Upper lobe of right lung (tissue), 1 donor: ENCODE results near the gene MRPL55. TPM values are rescaled to one million over a fixed set of nuclear protein-coding genes. Genes with fewer than 3 reads are reported as not detected.

ENCODE experiments used
- ATAC-seq: fragments of 200-7000 bp; cut with Tn5 transposase; one replicate; pipeline ENCODE4 v1.9.1; 2020; ENCODE audit warnings: mild to moderate bottlenecking, moderate library complexity
- DNase-seq: peaks from one replicate; pipeline ENCODE4 v3.0.0-alpha.2; 2020
- H3K27ac ChIP-seq: fragments of 200-600 bp; one replicate; pipeline ENCODE4 v1.8.0; 2022
- H3K27me3 ChIP-seq: fragments of 200-600 bp; one replicate; pipeline ENCODE4 v1.8.0; 2022; ENCODE audit warnings: mild to moderate bottlenecking
- H3K36me3 ChIP-seq: fragments of 200-600 bp; one replicate; pipeline ENCODE4 v1.8.0; 2022
- H3K4me1 ChIP-seq: fragments of 200-600 bp; one replicate; pipeline ENCODE4 v1.8.0; 2022
- H3K4me3 ChIP-seq: fragments of 200-600 bp; one replicate; pipeline ENCODE4 v1.8.0; 2022; ENCODE audit warnings: mild to moderate bottlenecking
- H3K9me3 ChIP-seq: fragments of 200-600 bp; one replicate; pipeline ENCODE4 v1.8.0; 2022
- CTCF ChIP-seq: fragments of 200-600 bp; IDR thresholded peaks from one replicate; pipeline ENCODE4 v1.8.0; 2022; ENCODE audit warnings: antibody characterized with exemption
- intact Hi-C: fragments of 100-400 bp; cut with DNase I; formaldehyde crosslinking; loops from one replicate; pipeline ENCODE4 v1.11.0; 2022
- total RNA-seq: library from RNA; stranded (reverse); fragmentation: NEBNext Ultra II Directional; extraction: Animal tissue kit (Norgen Biotek cat#: 25700); gene quantifications from one replicate; pipeline ENCODE4 v1.2.1, GENCODE V29; 2021
- donor health status: DM: no; HTN: yes; CAD: no; lungs with severe emphysema.

Gene MRPL55
- total RNA-seq, 1 donor from 2014 or later, result 39.9 TPM

GRCh38 chr1:228081144-228081543 lies 28.0 kb downstream of the MRPL55 start:
- TF ChIP-seq CTCF, result no peak
- peak overlapping the region; percentile 84 for H3K4me3 ChIP-seq
- ATAC-seq (no peak), DNase-seq (peak; percentile 56)
- H3K4me1 ChIP-seq, result peaks cover 35% of the 10 kb centered on the region
- no peaks in the 10 kb centered on the region for H3K27me3 ChIP-seq
- H3K9me3 ChIP-seq, result no peaks in the 10 kb centered on the region
- intact Hi-C loops, result no loop called here
- no peak overlapping the region for H3K27ac ChIP-seq
- no peaks in the 10 kb centered on the region for H3K36me3 ChIP-seq

- ATAC-seq, result no peak
- Histone ChIP-seq H3K4me1 (peaks cover 21% of the 10 kb centered on the region), H3K27me3 (no peaks in the 10 kb centered on the region), H3K4me3 (no peak overlapping the region), H3K36me3 (no peaks in the 10 kb centered on the region), H3K27ac (no peak overlapping the region), H3K9me3 (no peaks in the 10 kb centered on the region)
- intact Hi-C loops, result no loop called here
- peak; percentile 62 for DNase-seq
- no peak for TF ChIP-seq CTCF
Measured at GRCh38 chr1:228079601-228080263, 29.4 kb downstream of the MRPL55 start.

GRCh38 chr1:228079013-228079412 lies 30.1 kb downstream of the MRPL55 start:
- no peaks in the 10 kb centered on the region for H3K27me3 ChIP-seq
- no peaks in the 10 kb centered on the region for H3K9me3 ChIP-seq
- no peak overlapping the region for H3K27ac ChIP-seq
- H3K36me3 ChIP-seq, result no peaks in the 10 kb centered on the region
- intact Hi-C loops, result no loop called here
- H3K4me3 ChIP-seq, result no peak overlapping the region
- ATAC-seq (no peak), DNase-seq (peak; percentile 41)
- peaks cover 14% of the 10 kb centered on the region for H3K4me1 ChIP-seq
- TF ChIP-seq CTCF, result no peak

GRCh38 chr1:228077565-228078330 lies 31.4 kb downstream of the MRPL55 start:
- TF ChIP-seq CTCF, result no peak
- intact Hi-C loops, result no loop called here
- ATAC-seq, result no peak
- Histone ChIP-seq H3K4me3 (no peak overlapping the region), H3K4me1 (peaks cover 10% of the 10 kb centered on the region), H3K36me3 (no peaks in the 10 kb centered on the region), H3K27me3 (no peaks in the 10 kb centered on the region), H3K27ac (no peak overlapping the region), H3K9me3 (no peaks in the 10 kb centered on the region)
- DNase-seq, result peak; percentile 54

GRCh38 chr1:228076796-228077430 lies 32.2 kb downstream of the MRPL55 start:
- Histone ChIP-seq H3K4me1 (peaks cover 10% of the 10 kb centered on the region), H3K9me3 (no peaks in the 10 kb centered on the region), H3K4me3 (no peak overlapping the region), H3K27me3 (no peaks in the 10 kb centered on the region), H3K36me3 (no peaks in the 10 kb centered on the region), H3K27ac (no peak overlapping the region)
- DNase-seq (peak; percentile 51), ATAC-seq (no peak)
- intact Hi-C loops, result no loop called here
- no peak for TF ChIP-seq CTCF
